Hematopoietic multipotent progenitor cell (in vitro differentiated cells): ENCODE measurements around the gene RELCH. TPM values are rescaled to one million over a fixed set of nuclear protein-coding genes. Genes with fewer than 3 reads are reported as not detected.
A peak's percentile ranks its signal among the peaks of the same experiment; 100 is the strongest.

ENCODE experiments used
- DNase-seq, 3 donors: peaks; one replicate each; pipeline ENCODE4 v3.0.0-alpha.2; 2011 to 2015; ENCODE audit warnings: low read depth in 2 of 3, low spot score in 2 of 3
- small RNA-seq: library from RNA; depleted of rRNA; stranded (forward); fragments of <200 nt; gene quantifications from one replicate; pipeline ENCODE3, GENCODE V24; 2012
- total RNA-seq: library from RNA; depleted of rRNA; stranded (reverse); fragments of >200 nt; gene quantifications from one replicate; pipeline ENCODE4 v1.2.3, GENCODE V29; 2012

RELCH gene
- total RNA-seq, 1 donor: 29.9 TPM

DNA sequence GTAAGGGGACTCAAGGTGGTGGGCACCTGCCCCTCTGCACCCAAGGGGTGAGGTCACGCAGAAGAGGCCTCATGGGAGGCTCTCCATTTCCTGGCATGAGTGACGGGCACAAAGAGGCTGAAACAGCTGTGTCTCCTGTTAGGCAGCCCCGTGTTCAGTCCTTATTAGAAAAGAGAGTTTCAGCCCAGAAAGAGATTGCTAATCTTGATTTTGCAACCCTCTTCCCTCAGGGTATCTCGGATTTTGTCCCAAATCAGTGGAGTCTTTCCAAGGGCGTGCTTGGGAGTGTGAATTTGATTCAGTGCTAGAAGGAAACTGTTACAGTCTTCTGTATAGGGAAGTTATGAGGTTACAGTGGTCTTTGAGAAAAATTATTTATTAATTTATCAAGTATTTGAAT, 148.4 kb downstream of the RELCH start:
- DNase-seq: no peak

- no peak for DNase-seq
Measured at GRCh38 chr18:62336618-62337017, 149.6 kb downstream of the RELCH start.

- DNase-seq: no peak
Measured at GRCh38 chr18:62337336-62337735, 150.3 kb downstream of the RELCH start.

DNA sequence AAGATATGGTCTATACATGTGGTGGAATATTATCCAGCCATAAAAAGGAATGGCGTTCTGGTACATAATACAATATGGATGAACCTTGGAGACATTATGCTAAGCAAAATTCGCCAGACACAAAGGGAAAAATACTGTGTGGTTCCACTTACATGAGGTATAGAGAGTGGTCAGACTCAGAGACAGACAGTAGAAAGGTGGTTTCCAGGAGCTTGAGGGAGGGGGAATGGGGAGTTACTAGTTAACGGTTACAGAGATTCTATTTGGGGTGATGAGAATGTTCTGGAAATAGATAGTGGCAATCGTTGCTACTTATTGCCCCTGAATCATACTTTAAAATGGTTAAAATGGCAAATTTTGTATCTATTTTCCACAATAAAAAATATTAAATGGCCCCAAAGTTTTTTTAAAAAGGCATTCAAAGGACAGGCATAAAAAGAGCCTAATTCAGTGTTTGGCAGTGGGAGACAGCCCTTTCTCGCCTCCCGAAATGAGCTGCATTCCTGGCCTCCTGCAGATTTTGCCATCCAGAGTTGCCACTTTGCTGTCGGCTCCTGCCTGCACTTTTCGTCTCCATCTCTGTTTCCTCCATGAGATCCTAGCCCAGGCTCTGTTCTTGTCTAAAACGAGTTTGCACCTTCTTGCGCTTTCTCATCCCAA, 151.5 kb downstream of the RELCH start:
- no peak for DNase-seq

DNA sequence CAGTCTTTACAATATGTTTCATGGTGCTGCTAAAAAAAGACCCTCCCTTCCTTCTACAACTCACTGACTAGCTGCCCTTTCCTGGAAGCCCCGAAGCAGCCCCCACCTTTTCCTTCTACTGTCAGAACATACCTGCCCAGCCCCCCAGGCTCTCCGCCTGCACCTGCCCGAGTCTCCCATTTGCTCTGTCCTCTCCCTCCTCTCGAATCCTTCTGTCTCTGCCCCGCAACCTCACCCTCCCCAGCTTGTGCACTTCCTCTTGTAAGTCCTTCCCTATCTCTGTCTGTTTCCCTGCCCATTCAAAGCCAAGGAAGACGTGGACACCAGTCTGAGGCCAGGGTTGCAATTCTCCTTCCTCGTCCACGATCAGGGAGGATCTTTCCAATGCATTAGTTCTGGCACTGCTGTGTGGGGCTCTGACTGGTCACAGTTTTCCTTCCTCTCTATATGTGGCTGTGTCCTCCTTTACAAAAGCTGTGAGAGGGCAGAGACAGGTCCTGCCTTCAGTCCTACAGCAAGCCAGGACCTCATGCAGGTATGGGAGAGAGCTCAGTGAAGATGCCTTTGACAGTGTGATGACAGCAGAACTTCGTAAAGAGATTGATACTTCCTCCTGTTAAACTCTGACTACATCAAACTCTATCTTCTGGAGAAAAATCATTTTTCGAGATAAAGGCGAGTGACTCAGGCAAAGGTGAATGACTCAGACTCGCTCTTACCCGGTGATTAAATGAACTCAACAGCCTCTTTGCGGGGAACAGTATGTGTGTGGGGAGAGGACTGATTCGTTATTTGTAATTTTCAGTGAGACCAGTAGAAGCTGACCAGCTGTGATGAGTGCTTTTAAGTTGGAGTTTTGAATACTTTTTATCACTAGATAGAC, 152.3 kb downstream of the RELCH start:
- no peak for DNase-seq

GRCh38 chr18:62340996-62341395, 153.9 kb downstream of the RELCH start:
- no peak for DNase-seq

- DNase-seq: no peak
Measured at GRCh38 chr18:62341473-62341872, 154.4 kb downstream of the RELCH start.

GRCh38 chr18:62342884-62343283, 155.8 kb downstream of the RELCH start:
- DNase-seq: no peak

DNA sequence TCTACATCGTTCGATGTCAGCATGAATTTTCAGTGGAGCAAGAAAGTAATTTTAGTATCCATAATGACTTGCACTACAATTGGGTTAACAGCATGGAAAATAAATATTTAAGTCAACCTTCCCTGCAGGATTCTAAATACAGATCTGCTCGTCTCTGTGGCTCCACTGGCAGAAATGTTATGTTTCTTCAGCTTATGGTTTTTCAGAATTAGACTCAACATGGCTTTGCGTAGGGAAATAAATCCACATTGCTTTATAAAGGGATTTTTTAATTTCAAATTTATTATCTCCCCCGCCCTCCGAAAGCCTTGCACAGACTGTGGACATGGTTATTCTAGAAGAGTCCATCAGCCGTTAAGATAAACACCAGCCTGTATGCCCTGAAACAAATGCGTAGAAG, 156.3 kb downstream of the RELCH start:
- DNase-seq: no peak

GRCh38 chr18:62345909-62346308, 158.9 kb downstream of the RELCH start:
- DNase-seq: no peak

DNA sequence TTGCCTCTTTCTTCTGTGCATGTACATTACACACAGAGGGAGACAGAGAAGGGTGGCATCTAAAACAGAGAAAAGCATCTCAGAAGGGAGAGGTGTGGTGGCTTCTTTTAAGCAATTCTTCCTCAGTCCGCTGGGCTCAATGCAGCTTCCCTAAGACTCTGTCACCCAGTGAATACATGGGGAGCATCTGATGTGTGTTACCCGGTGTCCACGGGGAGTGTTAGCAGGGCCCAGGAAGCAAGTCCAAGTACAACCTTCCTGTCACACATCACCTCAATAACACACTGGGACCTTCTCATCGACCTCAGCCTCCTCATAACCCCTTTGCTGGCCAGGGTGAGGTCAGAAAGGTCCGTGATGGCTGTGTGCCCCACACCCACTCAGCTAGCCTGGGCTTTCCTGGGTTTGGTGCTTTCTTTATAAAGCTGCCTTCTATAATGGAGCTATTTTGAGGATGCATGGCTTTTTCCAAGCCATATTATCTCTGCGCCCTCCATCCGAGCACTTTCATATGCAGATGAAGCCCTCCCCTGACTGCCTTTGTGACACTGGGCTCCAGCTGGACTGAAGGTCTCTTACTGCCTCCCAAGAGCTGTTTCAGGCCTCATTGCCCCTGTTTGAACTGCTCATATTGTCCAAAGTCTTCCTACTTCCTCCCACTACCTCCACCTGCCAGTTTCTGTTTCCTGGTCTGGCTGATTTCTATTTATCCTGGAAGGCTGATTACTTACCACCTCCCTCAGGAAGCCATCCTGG, 159.5 kb downstream of the RELCH start:
- no peak for DNase-seq

DNA sequence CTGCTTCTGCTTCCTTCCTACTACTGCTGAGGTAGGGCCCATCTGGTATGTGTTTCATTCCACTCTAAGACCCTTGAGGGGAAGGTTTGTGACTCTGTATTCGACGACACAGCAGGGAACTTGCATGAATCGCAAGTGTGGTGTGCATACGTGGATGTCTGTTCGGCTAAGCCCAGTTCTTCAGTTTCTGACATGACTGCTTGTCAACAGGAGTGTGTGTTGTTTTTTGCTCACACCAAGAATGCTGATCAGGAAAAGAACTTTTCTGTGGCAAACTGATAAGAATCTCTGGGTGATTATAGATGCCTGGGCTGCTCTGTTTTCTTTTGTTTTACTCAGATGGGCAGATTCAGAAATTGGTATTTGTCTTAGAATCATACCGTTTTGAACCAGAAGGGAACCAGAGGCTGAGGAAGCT, 160.0 kb downstream of the RELCH start:
- DNase-seq: peak in 1 of 3 donors; percentile 51

DNA sequence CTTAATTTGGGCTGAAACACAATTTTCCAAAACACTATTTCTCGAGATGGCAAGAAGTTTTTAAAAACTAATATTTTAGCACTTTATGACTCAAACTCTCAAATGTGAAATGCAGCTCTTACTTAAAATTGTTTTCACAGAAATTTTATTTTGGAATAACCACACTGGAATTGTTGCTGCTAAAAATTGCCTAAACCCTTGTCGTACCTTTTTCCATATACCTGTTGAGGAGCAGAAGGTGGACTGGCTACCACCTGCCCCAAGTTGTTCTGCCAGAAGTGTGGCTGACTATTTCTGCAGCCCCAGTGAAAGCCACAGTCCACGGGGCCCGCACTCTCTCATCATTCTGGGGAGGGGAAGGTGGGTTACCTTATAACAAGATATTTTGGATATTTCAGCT, 161.4 kb downstream of the RELCH start:
- DNase-seq: no peak

- no peak for DNase-seq
Measured at GRCh38 chr18:62353170-62353569, 166.1 kb downstream of the RELCH start.

DNA sequence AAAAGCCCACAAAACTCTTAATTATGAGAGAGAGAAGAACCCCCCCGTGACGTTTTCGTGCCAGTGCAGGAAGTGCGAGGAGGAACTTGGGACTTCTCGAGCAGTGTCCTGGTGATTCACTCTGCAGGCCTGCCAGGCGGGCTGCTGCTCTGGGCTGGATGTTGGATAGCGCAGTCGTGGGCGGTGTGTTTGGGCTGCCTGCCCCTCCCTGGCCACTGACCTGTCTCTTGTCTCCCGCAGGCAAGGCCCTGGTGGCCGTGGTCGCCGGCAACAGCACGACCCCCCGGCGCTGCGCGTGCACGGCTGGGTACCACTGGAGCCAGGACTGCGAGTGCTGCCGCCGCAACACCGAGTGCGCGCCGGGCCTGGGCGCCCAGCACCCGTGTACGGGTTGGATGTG, 167.1 kb downstream of the RELCH start:
- no peak for DNase-seq

GRCh38 chr18:62357079-62357719, 170.1 kb downstream of the RELCH start:
- DNase-seq: no peak

Small RNA genes lying within 50 kb of the gene (small RNA-seq; reads per million reads assigned to genes)
- not detected for gene RF00019

Other genes starting within 250 kb of the RELCH start
- 22.9 TPM for gene PIGN, start 199 bp upstream of the RELCH start, total RNA-seq
- gene TNFRSF11A, start 138.1 kb downstream of the RELCH start, total RNA-seq: 2.2 TPM